Measurements from ENCODE around the gene SLC2A4RG. TPM values are rescaled to one million over a fixed set of nuclear protein-coding genes. Genes with fewer than 3 reads are reported as not detected.

Gene SLC2A4RG
- total and polyA plus RNA-seq, 2 donors (not counting 3 experiments of a cell fraction or from before 2014, with no cell fraction given) = 41.7 to 69.4 TPM

DNA sequence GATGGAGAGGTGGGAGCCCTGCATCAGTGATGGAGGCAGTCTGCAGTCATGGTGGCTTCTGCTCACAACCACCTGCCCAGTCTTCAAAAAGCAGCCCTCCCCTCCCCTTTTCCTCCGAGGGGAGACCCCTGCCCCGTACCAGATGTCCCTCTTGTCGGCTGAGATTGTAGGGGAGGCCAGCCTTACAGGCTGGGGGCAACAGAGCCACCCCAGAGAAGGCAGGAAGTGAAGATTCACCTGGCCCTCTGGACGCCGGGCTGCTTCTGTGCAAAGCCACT, 38.6 kb upstream of the SLC2A4RG start:
- peaks cover 34% of the 10 kb centered on the region for H3K4me1 ChIP-seq (ENCODE audit: control insufficient read depth, extremely low read depth, insufficient read depth, low read length)
- no peak for FAIRE-seq
- H4K20me1 ChIP-seq (replicated peaks; ENCODE audit: control insufficient read depth, extremely low read depth, insufficient read depth, low read length) = no peaks in the 10 kb centered on the region
- CTCF ChIA-PET = no interaction called here
- no peaks in the 10 kb centered on the region for H3K27me3 ChIP-seq (ENCODE audit: control insufficient read depth in 2 of 2, insufficient read depth in 2 of 2, low read length in 2 of 2)
- TF ChIP-seq, protein P1, sequence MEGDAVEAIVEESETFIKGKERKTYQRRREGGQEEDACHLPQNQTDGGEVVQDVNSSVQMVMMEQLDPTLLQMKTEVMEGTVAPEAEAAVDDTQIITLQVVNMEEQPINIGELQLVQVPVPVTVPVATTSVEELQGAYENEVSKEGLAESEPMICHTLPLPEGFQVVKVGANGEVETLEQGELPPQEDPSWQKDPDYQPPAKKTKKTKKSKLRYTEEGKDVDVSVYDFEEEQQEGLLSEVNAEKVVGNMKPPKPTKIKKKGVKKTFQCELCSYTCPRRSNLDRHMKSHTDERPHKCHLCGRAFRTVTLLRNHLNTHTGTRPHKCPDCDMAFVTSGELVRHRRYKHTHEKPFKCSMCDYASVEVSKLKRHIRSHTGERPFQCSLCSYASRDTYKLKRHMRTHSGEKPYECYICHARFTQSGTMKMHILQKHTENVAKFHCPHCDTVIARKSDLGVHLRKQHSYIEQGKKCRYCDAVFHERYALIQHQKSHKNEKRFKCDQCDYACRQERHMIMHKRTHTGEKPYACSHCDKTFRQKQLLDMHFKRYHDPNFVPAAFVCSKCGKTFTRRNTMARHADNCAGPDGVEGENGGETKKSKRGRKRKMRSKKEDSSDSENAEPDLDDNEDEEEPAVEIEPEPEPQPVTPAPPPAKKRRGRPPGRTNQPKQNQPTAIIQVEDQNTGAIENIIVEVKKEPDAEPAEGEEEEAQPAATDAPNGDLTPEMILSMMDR (IDR thresholded peaks at IDR 0.05; ENCODE audit: extremely low read depth in 1 of 2, insufficient read depth in 1 of 2, low read depth in 1 of 2, low read length in 2 of 2) = no peak
- TF ChIP-seq, protein P2, sequence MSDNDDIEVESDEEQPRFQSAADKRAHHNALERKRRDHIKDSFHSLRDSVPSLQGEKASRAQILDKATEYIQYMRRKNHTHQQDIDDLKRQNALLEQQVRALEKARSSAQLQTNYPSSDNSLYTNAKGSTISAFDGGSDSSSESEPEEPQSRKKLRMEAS (IDR thresholded peaks at IDR 0.05; ENCODE audit: insufficient read depth, insufficient read length) = no peak
- no peak for TF ChIP-seq EZH2 (IDR thresholded peaks at IDR 0.05; ENCODE audit: borderline replicate concordance, low read depth, low read length, severe bottlenecking)
- no peak for TF ChIP-seq POLR2A (IDR thresholded peaks at IDR 0.05; ENCODE audit: low read depth, low read length)
- TF ChIP-seq POLR2AphosphoS5 (IDR thresholded peaks at IDR 0.05; ENCODE audit: insufficient read depth, low read depth, low read length) = no peak
- no peak for TF ChIP-seq MYC (IDR thresholded peaks at IDR 0.05; ENCODE audit: low read depth, low read length)
- no peak for TF ChIP-seq FOS (IDR thresholded peaks at IDR 0.05; ENCODE audit: borderline replicate concordance, insufficient read depth, low read length)
- no peak for TF ChIP-seq GATA2 (IDR thresholded peaks at IDR 0.05; ENCODE audit: insufficient read depth, insufficient read length, low read depth, low read length)
- no peak for TF ChIP-seq JUN (IDR thresholded peaks at IDR 0.05; ENCODE audit: borderline replicate concordance, insufficient read depth, insufficient read length, low read depth)
- intact Hi-C loops (cut with micrococcal nuclease) (no loop called here), dilution Hi-C loops (cut with MboI; ENCODE audit: extremely low pct_ligation_motif_present, low sequenced_read_pairs) (no loop called here)
- no peak overlapping the region for H2AFZ ChIP-seq (ENCODE audit: low read depth, low read length)
- POLR2A ChIA-PET = no interaction called here
- H3K9me1 ChIP-seq (replicated peaks; ENCODE audit: control insufficient read depth, extremely low read depth, insufficient read depth, low read length) = no peaks in the 10 kb centered on the region
- H3K4me3 ChIP-seq (replicated peaks in 1 of 3; ENCODE audit: insufficient read depth in 1 of 3, low read depth in 1 of 3, low read length in 3 of 3) = no peak overlapping the region
- no TSS peak for BruUV-seq (replicated peaks)
- H3K4me2 ChIP-seq (ENCODE audit: insufficient read depth, low read length) = no peak overlapping the region
- H3K9ac ChIP-seq (replicated peaks; ENCODE audit: extremely low read depth, insufficient read depth, low read length) = no peak overlapping the region
- H3K79me2 ChIP-seq (ENCODE audit: control insufficient read depth, insufficient read depth, low read length) = peaks cover 4% of the 10 kb centered on the region
- H3K36me3 ChIP-seq (ENCODE audit: control insufficient read depth in 2 of 2, extremely low read depth in 1 of 2, insufficient read depth in 2 of 2, low read length in 2 of 2) = peaks cover 4 to 12% of the 10 kb centered on the region in 2 experiments
- H3K27ac ChIP-seq (ENCODE audit: insufficient read depth, low read depth, low read length) = no peak overlapping the region
- no peaks in the 10 kb centered on the region for H3K9me3 ChIP-seq (replicated peaks; ENCODE audit: control insufficient read depth, insufficient read depth, low read length)
- no peak for DNase-seq (ENCODE audit: low read depth, low spot score)
